IMR-90 (cell line): ENCODE data around the gene GPATCH8. TPM values are rescaled to one million over a fixed set of nuclear protein-coding genes. Genes with fewer than 3 reads are reported as not detected.
A peak's percentile ranks its signal among the peaks of the same experiment; 100 is the strongest.

Experiments
- ATAC-seq: fragments of 200-7000 bp; cut with Tn5 transposase; 2 replicates; pipeline ENCODE4 v1.9.1; 2020; ENCODE audit warnings: low read depth, mild to moderate bottlenecking, moderate library complexity
- BruUV-seq: library from RNA; stranded (reverse); fragments of 400-500 nt; replicated peaks from 2 replicates; lab custom pipeline; 2021; lab: Mats Ljungman, UMichigan
- CTCF ChIA-PET: fragments of 300-600 bp; formaldehyde crosslinking; extraction: SDS; loops from one replicate; lab custom pipeline; 2021; ENCODE audit warnings: antibody characterized with exemption; lab: Yijun Ruan, JAX
- POLR2A ChIA-PET: fragments of 300-600 bp; sonication (Branson Sonifier 250); formaldehyde crosslinking; loops from one replicate; lab custom pipeline; 2022; ENCODE audit warnings: antibody characterized with exemption; ENCODE audit not compliant: unreplicated experiment; lab: Charles Lee
- DNase-seq: peaks from one replicate; pipeline ENCODE4 v3.0.0; 2013
- H2AFZ ChIP-seq: replicated peaks from 2 replicates; pipeline ENCODE3; 2013; ENCODE audit warnings: low read length, mild to moderate bottlenecking; ENCODE audit not compliant: poor library complexity
- H2AK5ac ChIP-seq: 2 replicates; pipeline ENCODE4 v1.6.1; 2013; ENCODE audit warnings: low read depth, low read length, inconsistent platforms
- H2AK9ac ChIP-seq: replicated peaks from 2 replicates; pipeline ENCODE3; 2013; ENCODE audit warnings: mild to moderate bottlenecking, low read depth, low read length, moderate library complexity; ENCODE audit not compliant: poor library complexity
- H2BK120ac ChIP-seq: 2 replicates; pipeline ENCODE4 v1.6.1; 2013; ENCODE audit warnings: low read depth, low read length, inconsistent platforms
- H2BK15ac ChIP-seq: 3 replicates; pipeline ENCODE4 v1.6.1; 2013; ENCODE audit warnings: low read depth, low read length, inconsistent platforms
- H2BK20ac ChIP-seq: 2 replicates; pipeline ENCODE4 v1.6.1; 2013; ENCODE audit warnings: low read depth, mild to moderate bottlenecking, inconsistent platforms, low read length, moderate library complexity
- H2BK5ac ChIP-seq: 2 replicates; pipeline ENCODE4 v1.6.1; 2013; ENCODE audit warnings: mild to moderate bottlenecking, low read depth, low read length, inconsistent platforms; ENCODE audit not compliant: poor library complexity, severe bottlenecking
- H3K14ac ChIP-seq: replicated peaks from 2 replicates; pipeline ENCODE4 v1.6.1; 2013; ENCODE audit warnings: low read depth, low read length, inconsistent platforms
- H3K18ac ChIP-seq: 2 replicates; pipeline ENCODE4 v1.6.1; 2013; ENCODE audit warnings: low read depth, low read length, control low read depth
- H3K23ac ChIP-seq: 2 replicates; pipeline ENCODE4 v1.6.1; 2013; ENCODE audit warnings: low read depth, low read length, inconsistent platforms
- H3K27ac ChIP-seq: 2 replicates; pipeline ENCODE4 v1.5.1; 2013; ENCODE audit warnings: mild to moderate bottlenecking, control low read depth, low read length; ENCODE audit not compliant: insufficient read depth
- H3K27me3 ChIP-seq: 2 replicates; pipeline ENCODE4 v1.6.1; 2013; ENCODE audit warnings: low read length; ENCODE audit not compliant: control insufficient read depth, insufficient read depth
- H3K36me3 ChIP-seq: 2 replicates; pipeline ENCODE4 v1.6.1; 2013; ENCODE audit warnings: low read length, mixed read lengths; ENCODE audit not compliant: control insufficient read depth, insufficient read depth
- H3K4ac ChIP-seq: 2 replicates; pipeline ENCODE4 v1.6.1; 2013; ENCODE audit warnings: low read depth, low read length, inconsistent platforms
- H3K4me1 ChIP-seq: 2 replicates; pipeline ENCODE4 v1.6.1; 2013; ENCODE audit warnings: low read length, mixed read lengths; ENCODE audit not compliant: control insufficient read depth, insufficient read depth
- H3K4me2 ChIP-seq: 2 replicates; pipeline ENCODE4 v1.6.1; 2013; ENCODE audit warnings: low read depth, mild to moderate bottlenecking, control low read depth, low read length, moderate library complexity
- H3K4me3 ChIP-seq: 2 replicates; pipeline ENCODE4 v1.5.1; 2013; ENCODE audit warnings: low read depth, mild to moderate bottlenecking, control low read depth, low read length, moderate library complexity; ENCODE audit not compliant: insufficient read depth
- H3K56ac ChIP-seq: 2 replicates; pipeline ENCODE4 v1.6.1; 2013; ENCODE audit warnings: low read length, inconsistent platforms; ENCODE audit not compliant: insufficient read depth; ENCODE audit errors: extremely low read depth
- H3K79me1 ChIP-seq, 2 experiments: 2 replicates each; pipeline ENCODE4 v1.6.1; 2013; ENCODE audit warnings: low read length in 2 of 2, inconsistent platforms in 1 of 2, low read depth in 1 of 2
- H3K9ac ChIP-seq: 2 replicates; pipeline ENCODE4 v1.6.1; 2013; ENCODE audit warnings: low read depth, low read length, control low read depth
- H3K9me1 ChIP-seq: 2 replicates; pipeline ENCODE4 v1.6.1; 2013; ENCODE audit warnings: low read length, inconsistent platforms; ENCODE audit not compliant: insufficient read depth
- H3K9me3 ChIP-seq: 2 replicates; pipeline ENCODE4 v1.6.1; 2013; ENCODE audit warnings: low read length; ENCODE audit not compliant: control insufficient read depth, insufficient read depth
- H4K20me1 ChIP-seq: 2 replicates; pipeline ENCODE4 v1.6.1; 2013; ENCODE audit warnings: low read length, inconsistent platforms; ENCODE audit not compliant: insufficient read depth
- H4K5ac ChIP-seq: 2 replicates; pipeline ENCODE4 v1.6.1; 2013; ENCODE audit warnings: mild to moderate bottlenecking, low read depth, low read length, control low read depth
- H4K8ac ChIP-seq, 2 experiments: 2 replicates each; pipeline ENCODE4 v1.6.1; 2013; ENCODE audit warnings: low read depth in 2 of 2, low read length in 2 of 2, control low read depth in 1 of 2, inconsistent platforms in 1 of 2
- H4K91ac ChIP-seq: 2 replicates; pipeline ENCODE4 v1.6.1; 2013; ENCODE audit warnings: low read depth, low read length, inconsistent platforms; ENCODE audit not compliant: insufficient read depth
- CHD1 ChIP-seq: IDR thresholded peaks from 2 replicates; pipeline ENCODE4 v1.6.1; 2012; ENCODE audit warnings: low read depth, low read length, improper control_type of control experiment
- MAZ ChIP-seq: IDR thresholded peaks from 2 replicates; pipeline ENCODE4 v1.6.1; 2012; ENCODE audit warnings: low read depth, mild to moderate bottlenecking, low read length, improper control_type of control experiment, moderate library complexity, borderline replicate concordance
- SMC3 ChIP-seq: fragments of 150-350 bp; IDR thresholded peaks from 2 replicates; pipeline ENCODE4 v1.6.1; 2016; ENCODE audit warnings: low read depth, mild to moderate bottlenecking, antibody characterized with exemption, low read length, moderate library complexity
- WGBS, 2 experiments: methylation state at CpG; one replicate each; pipeline versions ENCODE4 v1.1.5 to v1.1.7; 2013; ENCODE audit warnings: missing lambda C conversion rate in 2 of 2; ENCODE audit not compliant: insufficient read length in 1 of 2; ENCODE audit errors: extremely low coverage in 2 of 2; 5-methylcytosine and 5-hydroxymethylcytosine counted together
- dilution Hi-C: fragments of 300-500 bp; cut with HindIII; formaldehyde crosslinking; loops from one replicate; pipeline ENCODE4 v1.14.3; 2018; ENCODE audit warnings: low sequenced_read_pairs; ENCODE audit not compliant: unreplicated experiment
- in situ Hi-C: fragments of 300-500 bp; cut with MboI; formaldehyde crosslinking; loops from 3 replicates; pipeline ENCODE4 v1.14.3; 2019; ENCODE audit warnings: low sequenced_read_pairs, inconsistent platforms, mixed read lengths
- intact Hi-C: fragments of 100-400 bp; cut with micrococcal nuclease; formaldehyde crosslinking; loops from 2 replicates; pipeline ENCODE4 v1.10.0; 2022
- polyA plus RNA-seq, 3 experiments: library from polyadenylated mRNA; depleted of rRNA; stranded (reverse); fragments of >200 nt; gene quantifications; 2 replicates each; pipeline ENCODE4 v1.2.3, GENCODE V29; 2012; ENCODE audit warnings: low replicate concordance in 1 of 3
- total RNA-seq: library from RNA; depleted of rRNA; stranded (reverse); fragments of >200 nt; gene quantifications from 2 replicates; pipeline ENCODE4 v1.2.3, GENCODE V29; 2012

Gene GPATCH8
- total and polyA plus RNA-seq, 2 of the 4 experiments (the other 2 are of a cell fraction), result 8.8 to 13.2 TPM

- intact Hi-C loops, result no loop called here
- Histone ChIP-seq H2BK5ac (no peak overlapping the region), H4K5ac (no peak overlapping the region), H3K27me3 (peaks cover 27% of the 10 kb centered on the region), H4K91ac (no peak overlapping the region; the same call in 1 of the 2 replicates), H3K4ac (no peak overlapping the region), H2AK5ac (no peak overlapping the region), H3K4me1 (peaks cover 2% of the 10 kb centered on the region; the same call in 1 of the 2 replicates), H2BK120ac (no peak overlapping the region), H3K36me3 (no peaks in the 10 kb centered on the region), H3K4me3 (peak overlapping the region; percentile 50), H2BK15ac (no peak overlapping the region; the same call in 2 of the 3 replicates), H3K14ac (no peak overlapping the region), H4K8ac (peak overlapping the region; percentile 1 to 74; a peak in 2 of 4 replicates), H2AFZ (peak overlapping the region; percentile 85), H3K27ac (no peak overlapping the region), H4K20me1 (0 out of 2 replicates have a peak, but pooled peaks cover 3% of the 10 kb centered on the region), H3K79me1 (no peaks in the 10 kb centered on the region), H2BK20ac (no peak overlapping the region), H3K9ac (peak overlapping the region; percentile 22), H3K9me3 (no peaks in the 10 kb centered on the region; the same call in 1 of the 2 replicates), H3K4me2 (peak overlapping the region; percentile 73), H3K56ac (no peak overlapping the region), H2AK9ac (peak overlapping the region; percentile 3), H3K9me1 (no peaks in the 10 kb centered on the region), H3K23ac (peak overlapping the region; percentile 36; the same call in 1 of the 2 replicates), H3K18ac (no peak overlapping the region)
- in situ Hi-C loops, result no loop called here
- no peak for TF ChIP-seq CHD1
- 0 out of 2 replicates have a peak, but pooled peaks have one; percentile 4 for TF ChIP-seq SMC3
- TF ChIP-seq MAZ, result peak; percentile 78; the same call in 1 of the 2 replicates
- ATAC-seq, result peak; percentile 93
- BruUV-seq, result no TSS peak
- POLR2A ChIA-PET, result interaction anchor here (0.6 kb wide), 1 partner anchor 248 kb away, joined by 9 read pairs; no protein-coding TSS in a partner anchor
- CTCF ChIA-PET, result interaction anchor here (0.7 to 1.0 kb wide), 2 partner anchors 8 to 22 kb away, joined by 3 read pairs; partner anchors contain the start of gene FAM171A2
- dilution Hi-C loops, result no loop called here
- WGBS, 2 experiments, result 6% methylated on average over 22 of the region's 68 CpGs; no CpG with 5 or more reads in 1 of the 2 experiments
- DNase-seq, result peak; percentile 55
Observed at GRCh38 chr17:44385287-44386181, 117.7 kb downstream of the GPATCH8 start.
